K562 (cell line): ENCODE results near the gene SUPT3H. TPM values are rescaled to one million over a fixed set of nuclear protein-coding genes. Genes with fewer than 3 reads are reported as not detected.
A peak's percentile ranks its signal among the peaks of the same experiment; 100 is the strongest.

ENCODE experiments used
- ATAC-seq: fragments of 200-7000 bp; cut with Tn5 transposase; 3 replicates; pipeline ENCODE4 v1.9.1; 2020; ENCODE audit warnings: moderate library complexity
- BruUV-seq: library from RNA; stranded (reverse); fragments of 400-500 nt; replicated peaks from 2 replicates; lab custom pipeline; 2021; lab: Mats Ljungman, UMichigan
- CTCF ChIA-PET: fragments of 300-600 bp; formaldehyde crosslinking; extraction: SDS; loops from one replicate; lab custom pipeline; 2021; ENCODE audit warnings: low intra/inter-chr PET ratio; lab: Yijun Ruan, JAX
- POLR2A ChIA-PET: fragments of 300-600, 350-650 bp; sonication (Branson Sonifier 250); formaldehyde crosslinking; extraction: SDS; loops from one replicate; lab custom pipeline; 2021; ENCODE audit warnings: antibody characterized with exemption, inconsistent platforms; lab: Yijun Ruan, JAX
- DNase-seq, 4 experiments: peaks; one replicate each; pipeline versions ENCODE4 v3.0.0 to v3.0.0-alpha.2; 2011 to 2018; ENCODE audit warnings: low spot score in 3 of 4, mixed read lengths in 3 of 4; ENCODE audit errors: extremely low read depth in 1 of 4
- FAIRE-seq: peaks from 2 replicates; lab custom pipeline; 2011; peaks lifted over from hg19 to GRCh38; lab: Jason Lieb, UNC
- H2AFZ ChIP-seq: 2 replicates; pipeline ENCODE4 v1.6.0; 2011; ENCODE audit warnings: low read depth, low read length, control low read depth, inconsistent platforms
- H3K27ac ChIP-seq: fragments of 200-600 bp; 3 replicates; pipeline ENCODE4 v1.8.0; 2011; ENCODE audit warnings: low read depth, mild to moderate bottlenecking, control low read depth, inconsistent platforms, low read length, moderate library complexity, mixed read lengths; ENCODE audit errors: extremely low read depth
- H3K27me3 ChIP-seq, 2 experiments: fragments of 300-600 bp in 1 of 2; 2 replicates in 1 of 2; 3 replicates in 1 of 2; pipeline versions ENCODE4 v1.6.0 to v1.8.0; 2011; ENCODE audit warnings: inconsistent platforms in 2 of 2, low read length in 2 of 2, mild to moderate bottlenecking in 1 of 2, mixed read lengths in 1 of 2, moderate library complexity in 1 of 2; ENCODE audit not compliant: control insufficient read depth in 2 of 2, insufficient read depth in 2 of 2
- H3K36me3 ChIP-seq: fragments of 300-600 bp; 3 replicates; pipeline ENCODE4 v1.8.0; 2011; ENCODE audit warnings: mild to moderate bottlenecking, low read length, inconsistent platforms; ENCODE audit not compliant: control insufficient read depth, insufficient read depth
- H3K4me1 ChIP-seq, 2 experiments: fragments of 200-600 bp in 1 of 2; replicated peaks in 1 of 2; 2 replicates in 1 of 2; 3 replicates in 1 of 2; pipeline versions ENCODE4 v1.5.1 to v1.8.0; 2011; ENCODE audit warnings: inconsistent platforms in 2 of 2, low read length in 2 of 2, mild to moderate bottlenecking in 1 of 2, mixed read lengths in 1 of 2, moderate library complexity in 1 of 2; ENCODE audit not compliant: control insufficient read depth in 2 of 2, insufficient read depth in 2 of 2
- H3K4me2 ChIP-seq: 2 replicates; pipeline ENCODE4 v1.6.1; 2011; ENCODE audit warnings: low read length, control low read depth, inconsistent platforms, mixed read lengths; ENCODE audit not compliant: insufficient read depth
- H3K4me3 ChIP-seq: fragments of 200-600 bp; sonication (generic), shearing (Covaris generic); 2 replicates; pipeline ENCODE4 v1.5.1; 2016; ENCODE audit warnings: control low read depth, inconsistent platforms
- H3K79me2 ChIP-seq: fragments of 200-600 bp; 3 replicates; pipeline ENCODE4 v1.8.0; 2011; ENCODE audit warnings: low read length, inconsistent platforms; ENCODE audit not compliant: control insufficient read depth, insufficient read depth
- H3K9ac ChIP-seq, 2 experiments: 2 replicates each; pipeline versions ENCODE4 v1.6.0 to v1.6.1; 2011; ENCODE audit warnings: low read depth in 2 of 2, low read length in 2 of 2, control low read depth in 1 of 2, inconsistent platforms in 1 of 2, mild to moderate bottlenecking in 1 of 2, mixed read lengths in 1 of 2; ENCODE audit not compliant: insufficient read depth in 1 of 2
- H3K9me1 ChIP-seq: one replicate; pipeline ENCODE4 v1.6.0; 2011; ENCODE audit warnings: inconsistent platforms, mild to moderate bottlenecking, low read length, moderate library complexity; ENCODE audit not compliant: control insufficient read depth, insufficient read depth
- H3K9me3 ChIP-seq: replicated peaks from 2 replicates; pipeline ENCODE4 v1.5.1; 2011; ENCODE audit warnings: low read depth, low read length, inconsistent platforms; ENCODE audit not compliant: control insufficient read depth, insufficient read depth
- H4K20me1 ChIP-seq: replicated peaks from 2 replicates; pipeline ENCODE4 v1.6.1; 2011; ENCODE audit warnings: low read length, inconsistent platforms, mixed read lengths; ENCODE audit not compliant: control insufficient read depth, insufficient read depth
- HDAC8 ChIP-seq: fragments of 450-650 bp; IDR thresholded peaks from 2 replicates; pipeline ENCODE4 v1.6.1; 2016; ENCODE audit warnings: mild to moderate bottlenecking, missing genetic modification characterization, moderate library complexity, missing compliant biosample characterization
- HNRNPUL1 ChIP-seq: fragments of 200-400 bp; formaldehyde crosslinking; IDR thresholded peaks from 2 replicates; pipeline ENCODE4 v1.6.1; 2017; ENCODE audit warnings: low read length
- SRF ChIP-seq, 2 experiments: fragments of 250-450, 450-650 bp in 1 of 2; sonication (Bioruptor Pico) in 1 of 2; sonication (generic) in 1 of 2; formaldehyde crosslinking; IDR thresholded peaks; 2 replicates each; pipeline versions ENCODE4 v1.5.0 to v1.5.1; 2020 to 2022; ENCODE audit warnings: mild to moderate bottlenecking in 1 of 2, missing genetic modification reagents in 1 of 2
- TEAD4 ChIP-seq, 2 experiments: sonication (generic) in 1 of 2; formaldehyde crosslinking in 1 of 2; IDR thresholded peaks; 2 replicates each; pipeline versions ENCODE4 v1.6.1 to v1.8.0; 2012 to 2022; ENCODE audit warnings: borderline replicate concordance in 1 of 2, inconsistent platforms in 1 of 2, low read length in 1 of 2, mild to moderate bottlenecking in 1 of 2, missing genetic modification reagents in 1 of 2
- U2AF2 ChIP-seq: fragments of 200-400 bp; formaldehyde crosslinking; optimal IDR thresholded peaks from 2 replicates; pipeline ENCODE3; 2017; ENCODE audit warnings: low read depth, mild to moderate bottlenecking, low read length
- ZNF12 ChIP-seq: sonication (generic); formaldehyde crosslinking; IDR thresholded peaks from 2 replicates; pipeline ENCODE4 v1.4.0; 2020; ENCODE audit warnings: mild to moderate bottlenecking, missing genetic modification reagents
- WGBS: fragments of 100-300 bp; shearing (Covaris generic); methylation state at CpG from one replicate; pipeline ENCODE4 v1.1.6; 2016; ENCODE audit warnings: low coverage, mixed read lengths; ENCODE audit not compliant: insufficient coverage; ENCODE audit errors: missing lambda C conversion rate; 5-methylcytosine and 5-hydroxymethylcytosine counted together
- in situ Hi-C: fragments of 300-500 bp; cut with MboI; formaldehyde crosslinking; loops from 4 replicates; pipeline ENCODE4 v1.15.0; 2018; ENCODE audit warnings: inconsistent platforms, mixed read lengths
- intact Hi-C: fragments of 100-400 bp; cut with micrococcal nuclease; formaldehyde crosslinking; loops from 2 replicates; pipeline ENCODE4 v1.14.2; 2022
- polyA plus RNA-seq, 8 experiments: library from polyadenylated mRNA; depleted of rRNA in 4 of 8; stranded (reverse) in 5 of 8; unstranded in 3 of 8; fragments of >200 nt; fragmentation: Nextera tagmentation in 2 of 8; fragmentation: Illumina TruSeq in 1 of 8; extraction: Ambion mirVana in 2 of 8; extraction: Trizol in 1 of 8; gene quantifications; 2 replicates each; pipeline versions ENCODE4 v1.2.1 to v1.2.3, GENCODE V29; 2011 to 2014; ENCODE audit warnings: inconsistent platforms in 1 of 8, missing spikeins in 1 of 8
- total RNA-seq, 7 experiments: library from RNA; depleted of rRNA in 6 of 7; stranded (reverse); fragments of >200 nt in 6 of 7; fragmentation: Illumina TruSeq in 2 of 7; extraction: Trizol in 2 of 7; gene quantifications; 2 replicates each; pipeline versions ENCODE4 v1.2.1 to v1.2.3, GENCODE V29; 2011 to 2021; ENCODE audit warnings: low replicate concordance in 1 of 7
- TF ChIP-seq, protein P1 (sequence below): IDR thresholded peaks from 2 replicates; pipeline ENCODE4 v1.6.1; 2014; ENCODE audit warnings: antibody characterized with exemption
- TF ChIP-seq, protein P2 (sequence below): fragments of 450-650 bp; IDR thresholded peaks from 2 replicates; pipeline ENCODE4 v1.6.1; 2016; ENCODE audit warnings: mild to moderate bottlenecking, moderate library complexity

The SUPT3H gene
- total and polyA plus RNA-seq, 9 of the 15 experiments (the other 6 are each of a cell fraction or from before 2014, with no cell fraction given), result 7.2 to 16.3 (median 11.9) TPM

DNA sequence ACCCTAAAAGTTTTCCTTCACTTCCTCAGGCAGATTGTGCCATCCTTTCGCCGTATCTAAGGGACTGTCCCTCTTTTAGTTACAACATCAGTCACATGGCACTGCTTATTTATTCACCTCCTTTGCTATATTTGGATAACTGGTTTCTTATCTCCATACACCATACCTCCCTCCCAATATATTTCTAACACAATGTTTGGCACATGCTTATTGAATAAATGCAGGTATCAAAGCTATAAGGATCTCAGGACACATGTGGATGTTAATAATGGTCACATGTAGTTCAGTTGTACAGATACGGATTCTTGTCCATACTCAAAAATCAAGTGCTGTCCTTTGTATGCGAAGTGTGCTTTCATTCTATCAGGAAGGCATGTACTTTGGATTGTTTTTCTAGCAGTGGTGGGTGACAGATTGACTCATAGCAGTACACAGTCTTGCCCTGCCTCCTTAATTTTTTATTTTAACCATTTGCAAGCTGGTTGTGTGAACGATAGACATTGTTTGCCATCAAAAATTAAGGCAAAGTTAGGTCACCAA lies 456.7 kb downstream of the SUPT3H start:
- Histone ChIP-seq H3K9ac (no peak overlapping the region), H3K4me1 (peaks cover 0 to 17% of the 10 kb centered on the region in 2 experiments; a peak in 3 of 5 replicates), H3K36me3 (no peaks in the 10 kb centered on the region), H3K9me3 (no peaks in the 10 kb centered on the region), H3K9me1 (no peaks in the 10 kb centered on the region), H3K79me2 (no peaks in the 10 kb centered on the region), H2AFZ (peak overlapping the region; percentile 33; the same call in 1 of the 2 replicates), H3K27me3 (no peaks in the 10 kb centered on the region), H4K20me1 (no peaks in the 10 kb centered on the region), H3K4me2 (peak overlapping the region; percentile 8; the same call in 1 of the 2 replicates), H3K27ac (peak overlapping the region; percentile 10; the same call in 1 of the 3 replicates), H3K4me3 (no peak overlapping the region)
- FAIRE-seq, result peak; percentile 11
- in situ Hi-C loops (no loop called here), intact Hi-C loops (no loop called here)
- 13% methylated on average over 5 of the region's 5 CpGs for WGBS
- peak; percentile 70 for ATAC-seq
- ChIA-PET CTCF (no interaction called here), POLR2A (no interaction called here)
- peak in 3 of 4 experiments; percentile 14 to 18 (median 16) for DNase-seq
- no TSS peak for BruUV-seq
- TF ChIP-seq, protein P1, sequence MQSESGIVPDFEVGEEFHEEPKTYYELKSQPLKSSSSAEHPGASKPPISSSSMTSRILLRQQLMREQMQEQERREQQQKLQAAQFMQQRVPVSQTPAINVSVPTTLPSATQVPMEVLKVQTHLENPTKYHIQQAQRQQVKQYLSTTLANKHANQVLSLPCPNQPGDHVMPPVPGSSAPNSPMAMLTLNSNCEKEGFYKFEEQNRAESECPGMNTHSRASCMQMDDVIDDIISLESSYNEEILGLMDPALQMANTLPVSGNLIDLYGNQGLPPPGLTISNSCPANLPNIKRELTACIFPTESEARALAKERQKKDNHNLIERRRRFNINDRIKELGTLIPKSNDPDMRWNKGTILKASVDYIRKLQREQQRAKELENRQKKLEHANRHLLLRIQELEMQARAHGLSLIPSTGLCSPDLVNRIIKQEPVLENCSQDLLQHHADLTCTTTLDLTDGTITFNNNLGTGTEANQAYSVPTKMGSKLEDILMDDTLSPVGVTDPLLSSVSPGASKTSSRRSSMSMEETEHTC, result 0 out of 2 replicates have a peak, but pooled peaks have one; percentile 19
- TF ChIP-seq U2AF2 (no peak), ZNF12 (no peak), HDAC8 (tag) (no peak), SRF (CRISPR knock-in tag; IDR thresholded peaks at IDR 0.05) (peak in 1 of 2 experiments; percentile 81; a peak in 2 of 4 replicates), HNRNPUL1 (no peak), TEAD4 (IDR thresholded peaks at IDR 0.05; ENCODE audit: low read length) (peak; percentile 18; the same call in 1 of the 2 replicates), TEAD4 (CRISPR knock-in tag; IDR thresholded peaks at IDR 0.05; ENCODE audit: borderline replicate concordance) (no peak)
- TF ChIP-seq, protein P2, sequence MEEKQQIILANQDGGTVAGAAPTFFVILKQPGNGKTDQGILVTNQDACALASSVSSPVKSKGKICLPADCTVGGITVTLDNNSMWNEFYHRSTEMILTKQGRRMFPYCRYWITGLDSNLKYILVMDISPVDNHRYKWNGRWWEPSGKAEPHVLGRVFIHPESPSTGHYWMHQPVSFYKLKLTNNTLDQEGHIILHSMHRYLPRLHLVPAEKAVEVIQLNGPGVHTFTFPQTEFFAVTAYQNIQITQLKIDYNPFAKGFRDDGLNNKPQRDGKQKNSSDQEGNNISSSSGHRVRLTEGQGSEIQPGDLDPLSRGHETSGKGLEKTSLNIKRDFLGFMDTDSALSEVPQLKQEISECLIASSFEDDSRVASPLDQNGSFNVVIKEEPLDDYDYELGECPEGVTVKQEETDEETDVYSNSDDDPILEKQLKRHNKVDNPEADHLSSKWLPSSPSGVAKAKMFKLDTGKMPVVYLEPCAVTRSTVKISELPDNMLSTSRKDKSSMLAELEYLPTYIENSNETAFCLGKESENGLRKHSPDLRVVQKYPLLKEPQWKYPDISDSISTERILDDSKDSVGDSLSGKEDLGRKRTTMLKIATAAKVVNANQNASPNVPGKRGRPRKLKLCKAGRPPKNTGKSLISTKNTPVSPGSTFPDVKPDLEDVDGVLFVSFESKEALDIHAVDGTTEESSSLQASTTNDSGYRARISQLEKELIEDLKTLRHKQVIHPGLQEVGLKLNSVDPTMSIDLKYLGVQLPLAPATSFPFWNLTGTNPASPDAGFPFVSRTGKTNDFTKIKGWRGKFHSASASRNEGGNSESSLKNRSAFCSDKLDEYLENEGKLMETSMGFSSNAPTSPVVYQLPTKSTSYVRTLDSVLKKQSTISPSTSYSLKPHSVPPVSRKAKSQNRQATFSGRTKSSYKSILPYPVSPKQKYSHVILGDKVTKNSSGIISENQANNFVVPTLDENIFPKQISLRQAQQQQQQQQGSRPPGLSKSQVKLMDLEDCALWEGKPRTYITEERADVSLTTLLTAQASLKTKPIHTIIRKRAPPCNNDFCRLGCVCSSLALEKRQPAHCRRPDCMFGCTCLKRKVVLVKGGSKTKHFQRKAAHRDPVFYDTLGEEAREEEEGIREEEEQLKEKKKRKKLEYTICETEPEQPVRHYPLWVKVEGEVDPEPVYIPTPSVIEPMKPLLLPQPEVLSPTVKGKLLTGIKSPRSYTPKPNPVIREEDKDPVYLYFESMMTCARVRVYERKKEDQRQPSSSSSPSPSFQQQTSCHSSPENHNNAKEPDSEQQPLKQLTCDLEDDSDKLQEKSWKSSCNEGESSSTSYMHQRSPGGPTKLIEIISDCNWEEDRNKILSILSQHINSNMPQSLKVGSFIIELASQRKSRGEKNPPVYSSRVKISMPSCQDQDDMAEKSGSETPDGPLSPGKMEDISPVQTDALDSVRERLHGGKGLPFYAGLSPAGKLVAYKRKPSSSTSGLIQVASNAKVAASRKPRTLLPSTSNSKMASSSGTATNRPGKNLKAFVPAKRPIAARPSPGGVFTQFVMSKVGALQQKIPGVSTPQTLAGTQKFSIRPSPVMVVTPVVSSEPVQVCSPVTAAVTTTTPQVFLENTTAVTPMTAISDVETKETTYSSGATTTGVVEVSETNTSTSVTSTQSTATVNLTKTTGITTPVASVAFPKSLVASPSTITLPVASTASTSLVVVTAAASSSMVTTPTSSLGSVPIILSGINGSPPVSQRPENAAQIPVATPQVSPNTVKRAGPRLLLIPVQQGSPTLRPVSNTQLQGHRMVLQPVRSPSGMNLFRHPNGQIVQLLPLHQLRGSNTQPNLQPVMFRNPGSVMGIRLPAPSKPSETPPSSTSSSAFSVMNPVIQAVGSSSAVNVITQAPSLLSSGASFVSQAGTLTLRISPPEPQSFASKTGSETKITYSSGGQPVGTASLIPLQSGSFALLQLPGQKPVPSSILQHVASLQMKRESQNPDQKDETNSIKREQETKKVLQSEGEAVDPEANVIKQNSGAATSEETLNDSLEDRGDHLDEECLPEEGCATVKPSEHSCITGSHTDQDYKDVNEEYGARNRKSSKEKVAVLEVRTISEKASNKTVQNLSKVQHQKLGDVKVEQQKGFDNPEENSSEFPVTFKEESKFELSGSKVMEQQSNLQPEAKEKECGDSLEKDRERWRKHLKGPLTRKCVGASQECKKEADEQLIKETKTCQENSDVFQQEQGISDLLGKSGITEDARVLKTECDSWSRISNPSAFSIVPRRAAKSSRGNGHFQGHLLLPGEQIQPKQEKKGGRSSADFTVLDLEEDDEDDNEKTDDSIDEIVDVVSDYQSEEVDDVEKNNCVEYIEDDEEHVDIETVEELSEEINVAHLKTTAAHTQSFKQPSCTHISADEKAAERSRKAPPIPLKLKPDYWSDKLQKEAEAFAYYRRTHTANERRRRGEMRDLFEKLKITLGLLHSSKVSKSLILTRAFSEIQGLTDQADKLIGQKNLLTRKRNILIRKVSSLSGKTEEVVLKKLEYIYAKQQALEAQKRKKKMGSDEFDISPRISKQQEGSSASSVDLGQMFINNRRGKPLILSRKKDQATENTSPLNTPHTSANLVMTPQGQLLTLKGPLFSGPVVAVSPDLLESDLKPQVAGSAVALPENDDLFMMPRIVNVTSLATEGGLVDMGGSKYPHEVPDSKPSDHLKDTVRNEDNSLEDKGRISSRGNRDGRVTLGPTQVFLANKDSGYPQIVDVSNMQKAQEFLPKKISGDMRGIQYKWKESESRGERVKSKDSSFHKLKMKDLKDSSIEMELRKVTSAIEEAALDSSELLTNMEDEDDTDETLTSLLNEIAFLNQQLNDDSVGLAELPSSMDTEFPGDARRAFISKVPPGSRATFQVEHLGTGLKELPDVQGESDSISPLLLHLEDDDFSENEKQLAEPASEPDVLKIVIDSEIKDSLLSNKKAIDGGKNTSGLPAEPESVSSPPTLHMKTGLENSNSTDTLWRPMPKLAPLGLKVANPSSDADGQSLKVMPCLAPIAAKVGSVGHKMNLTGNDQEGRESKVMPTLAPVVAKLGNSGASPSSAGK, result peak; percentile 49
